Retinal pigment epithelial cell (primary cell): ENCODE data around the gene RPS15.

Experiments
- DNase-seq: peaks from one replicate; pipeline ENCODE4 v3.0.0-alpha.2; 2010; ENCODE audit warnings: low read depth
- H3K4me3 ChIP-seq: 2 replicates; pipeline ENCODE4 v1.5.1; 2011; ENCODE audit warnings: mild to moderate bottlenecking, low read length, control low read depth, moderate library complexity
- TF ChIP-seq, protein P1 (sequence below): conservative IDR thresholded peaks from 2 replicates; pipeline ENCODE4 v1.5.1; 2011; ENCODE audit warnings: low read depth, low read length, control low read depth, inconsistent platforms

Gene RPS15

DNA sequence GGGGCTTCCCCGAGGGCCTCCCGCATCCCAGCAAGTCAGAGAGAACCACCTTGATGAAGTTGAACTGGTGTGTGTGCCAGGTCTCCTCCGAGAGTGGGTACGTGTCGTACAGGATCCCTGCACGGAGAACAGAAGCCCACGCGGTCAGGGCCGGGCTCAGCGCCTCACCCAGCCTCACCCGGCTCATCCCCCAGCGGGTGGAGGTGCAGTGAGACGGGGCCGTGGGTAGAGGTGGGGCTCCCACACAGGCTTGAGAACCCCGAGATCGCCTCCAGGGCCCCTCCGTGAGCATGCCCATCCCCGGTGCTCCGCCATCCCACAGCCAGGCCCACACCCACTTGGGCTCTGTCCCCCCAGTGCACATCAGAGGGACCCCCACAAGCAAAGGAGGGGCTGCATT lies 39.1 kb upstream of the RPS15 start:
- DNase-seq = no peak
- TF ChIP-seq, protein P1, sequence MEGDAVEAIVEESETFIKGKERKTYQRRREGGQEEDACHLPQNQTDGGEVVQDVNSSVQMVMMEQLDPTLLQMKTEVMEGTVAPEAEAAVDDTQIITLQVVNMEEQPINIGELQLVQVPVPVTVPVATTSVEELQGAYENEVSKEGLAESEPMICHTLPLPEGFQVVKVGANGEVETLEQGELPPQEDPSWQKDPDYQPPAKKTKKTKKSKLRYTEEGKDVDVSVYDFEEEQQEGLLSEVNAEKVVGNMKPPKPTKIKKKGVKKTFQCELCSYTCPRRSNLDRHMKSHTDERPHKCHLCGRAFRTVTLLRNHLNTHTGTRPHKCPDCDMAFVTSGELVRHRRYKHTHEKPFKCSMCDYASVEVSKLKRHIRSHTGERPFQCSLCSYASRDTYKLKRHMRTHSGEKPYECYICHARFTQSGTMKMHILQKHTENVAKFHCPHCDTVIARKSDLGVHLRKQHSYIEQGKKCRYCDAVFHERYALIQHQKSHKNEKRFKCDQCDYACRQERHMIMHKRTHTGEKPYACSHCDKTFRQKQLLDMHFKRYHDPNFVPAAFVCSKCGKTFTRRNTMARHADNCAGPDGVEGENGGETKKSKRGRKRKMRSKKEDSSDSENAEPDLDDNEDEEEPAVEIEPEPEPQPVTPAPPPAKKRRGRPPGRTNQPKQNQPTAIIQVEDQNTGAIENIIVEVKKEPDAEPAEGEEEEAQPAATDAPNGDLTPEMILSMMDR = no peak
- no peak overlapping the region for H3K4me3 ChIP-seq

DNA sequence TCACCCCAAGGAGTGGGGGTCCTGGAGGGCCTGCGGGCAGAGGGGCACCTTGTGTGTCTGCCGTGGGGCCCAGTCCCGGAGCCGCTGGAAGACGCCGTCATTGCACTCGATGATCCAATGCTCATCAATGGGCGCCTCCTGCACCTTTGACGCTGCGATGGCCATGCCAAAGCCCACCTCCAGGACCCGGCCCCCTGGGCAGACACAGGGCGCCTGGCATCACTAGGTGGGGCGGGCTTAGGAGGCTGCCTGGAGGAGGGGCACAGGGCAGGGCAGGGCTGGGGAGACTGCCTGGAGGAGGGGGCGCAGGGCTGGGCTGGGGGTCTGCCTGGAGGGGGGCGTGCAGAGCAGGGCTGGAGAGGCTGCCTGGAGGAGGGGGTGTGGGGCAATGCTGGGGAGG lies 38.5 kb upstream of the RPS15 start:
- H3K4me3 ChIP-seq = no peak overlapping the region
- no peak for DNase-seq
- TF ChIP-seq, protein P1 = no peak

DNA sequence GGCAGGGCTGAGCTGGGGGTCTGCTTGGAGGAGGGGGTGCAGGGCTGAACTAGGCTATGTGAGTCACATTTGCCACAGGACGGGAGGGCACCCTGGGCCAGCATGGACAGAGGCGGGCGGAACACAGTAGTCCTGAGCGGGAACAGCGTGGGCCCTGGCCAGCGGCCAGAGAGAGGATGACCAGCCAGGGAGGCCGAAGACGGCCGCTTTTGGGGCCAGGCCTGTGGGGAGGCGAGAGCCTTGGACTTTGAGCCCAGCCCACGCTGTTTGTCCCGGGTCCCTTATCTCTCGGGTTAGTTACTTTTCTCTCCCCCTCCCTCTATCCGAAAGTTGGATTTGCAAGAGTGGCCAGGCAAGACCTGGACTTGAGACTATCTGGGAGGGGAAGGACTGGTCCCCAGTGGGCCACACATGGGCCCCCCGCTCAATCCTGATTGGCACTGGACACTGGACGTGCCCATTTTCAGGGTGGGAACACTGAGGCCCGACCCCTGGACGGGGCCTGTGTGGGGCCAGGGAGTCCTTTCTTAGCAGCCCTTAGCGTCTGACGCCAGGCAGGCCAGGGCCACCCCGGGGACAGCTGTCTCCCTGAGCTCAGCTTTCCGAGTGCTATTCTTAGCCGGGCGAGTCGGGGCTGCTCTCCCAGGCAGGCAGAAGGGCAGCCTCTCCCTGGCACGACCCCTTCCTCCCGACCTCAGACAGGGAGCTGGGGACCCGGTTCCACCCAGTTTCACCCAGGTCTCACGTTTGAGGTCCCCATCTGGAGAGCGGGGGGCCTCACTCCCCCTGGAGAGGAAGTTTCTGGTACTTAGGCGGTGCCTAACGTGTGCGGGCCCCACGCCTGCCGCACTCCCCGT lies 37.7 kb upstream of the RPS15 start:
- no peak for DNase-seq
- peak overlapping the region; percentile 53 for H3K4me3 ChIP-seq
- TF ChIP-seq, protein P1 = no peak

DNA sequence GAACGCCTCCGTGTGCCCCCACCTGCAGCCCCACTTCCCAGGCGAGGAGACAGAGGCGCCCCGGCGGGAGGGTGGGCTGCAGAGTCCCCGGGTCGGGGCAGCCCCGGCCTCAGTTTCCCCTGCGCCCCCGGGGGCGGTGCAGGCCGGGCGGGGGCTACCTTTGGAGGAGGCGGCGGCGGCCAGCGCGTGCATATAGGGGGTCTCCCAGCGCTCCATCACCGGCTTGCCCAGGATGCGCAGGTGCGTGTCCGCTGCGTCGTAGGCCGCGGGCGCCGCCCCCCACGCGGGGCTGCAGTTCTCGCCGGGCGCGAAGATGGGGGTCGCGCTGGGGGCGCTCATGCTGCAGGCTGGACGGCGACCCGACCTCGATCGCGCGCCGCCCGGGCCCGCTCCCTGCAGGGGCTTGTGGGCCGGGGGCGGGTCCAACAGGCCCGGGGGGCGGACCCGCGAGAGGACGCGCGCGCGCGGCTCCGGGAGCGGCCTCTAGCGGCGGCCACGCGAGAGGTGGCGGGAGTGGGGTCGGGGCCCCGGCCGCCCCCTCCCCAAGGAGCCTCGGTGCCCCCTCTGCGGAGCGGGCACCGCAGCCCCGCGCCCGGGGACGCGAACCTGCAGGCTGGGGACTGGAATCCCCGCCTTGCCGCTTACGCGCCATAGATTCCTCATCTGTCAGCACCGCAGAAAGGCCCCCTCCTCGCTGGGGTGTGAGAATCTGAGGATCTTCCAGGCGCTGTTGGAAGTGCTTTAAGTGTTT lies 36.9 kb upstream of the RPS15 start, which contains the start of gene GAMT:
GAMT (minus strand) TSS at position 405 of the 751 bp plus-strand sequence; CDS start at position 339, 66 bp downstream.
- H3K4me3 ChIP-seq = peak within 1 kb of the TSS; percentile 53
- no peak for DNase-seq
- TF ChIP-seq, protein P1 = no peak

DNA sequence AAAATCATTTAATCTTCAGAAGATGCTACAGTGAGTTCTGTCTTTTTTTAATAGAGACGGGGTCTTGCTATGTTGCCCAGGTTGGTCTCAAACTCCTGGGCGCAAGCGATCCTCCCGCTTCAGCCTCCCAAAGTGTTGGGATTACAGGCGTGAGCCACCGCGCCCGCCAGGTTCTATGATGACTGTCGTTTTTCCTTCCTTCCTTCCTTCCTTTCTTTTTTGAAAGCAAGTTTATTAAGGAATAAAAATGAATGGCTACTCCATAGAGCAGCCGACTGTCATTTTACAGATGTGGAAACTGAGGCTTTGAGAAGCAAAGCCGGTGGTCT lies 36.3 kb upstream of the RPS15 start:
- TF ChIP-seq, protein P1 = no peak
- DNase-seq = no peak
- H3K4me3 ChIP-seq = peak overlapping the region; percentile 8

DNA sequence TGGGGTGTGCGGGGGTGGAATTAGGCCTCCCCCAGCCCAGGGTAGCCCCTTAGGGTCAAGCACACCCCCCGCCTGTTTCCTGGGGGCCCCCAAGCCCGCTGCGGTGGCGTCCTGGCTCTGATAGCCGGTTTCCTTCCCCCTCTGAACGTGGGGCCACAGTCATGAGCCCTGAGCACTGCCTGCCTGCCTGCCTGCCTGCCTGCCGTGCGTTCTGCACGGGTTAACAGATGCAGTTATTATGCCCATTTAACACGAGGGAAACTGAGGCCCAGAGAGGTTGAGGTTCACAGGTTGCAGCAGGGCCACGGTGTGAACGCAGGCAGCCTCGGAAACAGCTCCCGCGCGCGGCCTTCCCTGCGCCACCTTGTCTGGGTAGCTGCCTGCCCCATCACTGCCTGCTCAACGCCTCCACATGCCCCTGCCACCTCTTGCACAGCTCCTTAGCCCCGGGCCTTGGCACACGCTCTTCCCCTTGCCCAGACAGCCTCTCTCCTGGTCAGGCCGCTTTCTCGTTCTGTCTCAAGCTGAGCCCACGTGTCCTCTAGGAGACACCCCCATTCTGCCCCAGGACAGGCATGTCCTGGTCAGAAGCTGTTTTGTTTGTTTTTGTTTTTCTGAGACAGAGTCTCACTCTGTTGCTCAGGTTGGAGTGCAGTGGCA lies 35.7 kb upstream of the RPS15 start:
- H3K4me3 ChIP-seq = no peak overlapping the region
- no peak for DNase-seq
- TF ChIP-seq, protein P1 = no peak
